Hematopoietic multipotent progenitor cell treated with erythropoietin and hydrocortisone succinate and interleukin-3 and kit ligand, for 17 days (in vitro differentiated cells): ENCODE data around the gene ABLIM2.

ENCODE experiments used
- DNase-seq: peaks from one replicate; pipeline ENCODE4 v3.0.0-alpha.2; 2015; ENCODE audit warnings: low spot score

Gene ABLIM2

DNA sequence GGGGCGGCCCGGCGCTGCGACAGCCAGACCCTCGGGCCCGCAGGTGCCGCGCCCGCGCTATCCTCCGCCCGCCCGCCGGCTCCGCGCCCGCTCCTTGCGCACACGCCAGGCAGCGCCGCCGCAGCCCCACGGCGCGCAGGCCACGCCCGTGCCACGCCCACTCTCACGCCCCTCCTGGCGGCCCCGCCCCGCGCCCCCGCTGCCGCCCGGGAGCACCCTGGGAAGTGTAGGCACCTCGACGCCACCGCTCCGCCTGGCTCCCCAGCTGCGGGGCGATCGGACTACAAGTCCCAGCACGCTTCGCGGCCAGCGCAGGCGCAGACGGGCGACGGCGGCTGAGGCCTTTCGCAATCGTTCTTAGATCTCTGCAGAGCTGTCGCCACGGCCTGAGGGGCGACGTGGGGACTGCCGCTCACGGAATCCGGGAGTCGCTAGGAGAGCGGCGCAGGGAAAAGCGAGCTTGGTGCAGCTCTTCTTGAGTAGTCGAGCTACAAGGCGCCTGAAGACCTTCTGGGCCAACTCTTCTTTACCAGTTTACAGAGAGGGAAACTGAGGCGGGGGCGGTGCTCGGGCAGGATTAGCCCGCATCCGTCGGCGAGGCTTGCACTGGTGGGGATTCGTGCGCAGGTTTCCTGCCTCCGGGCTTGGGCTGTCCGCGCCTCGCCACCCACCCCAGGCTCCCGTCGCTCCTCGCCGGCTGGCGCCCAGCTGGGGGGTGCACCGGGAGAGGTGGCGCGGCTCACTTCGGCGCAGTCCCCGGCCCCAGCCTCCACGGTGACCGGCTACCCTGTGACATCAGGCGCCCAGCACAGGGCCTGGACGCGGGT is at the start of gene ABLIM2:
TSS of gene ABLIM2 (minus strand) at position 104 of the 827 bp plus-strand sequence. CDS start 124 bp downstream, outside the sequence.
- peak; percentile 84 for DNase-seq

DNA sequence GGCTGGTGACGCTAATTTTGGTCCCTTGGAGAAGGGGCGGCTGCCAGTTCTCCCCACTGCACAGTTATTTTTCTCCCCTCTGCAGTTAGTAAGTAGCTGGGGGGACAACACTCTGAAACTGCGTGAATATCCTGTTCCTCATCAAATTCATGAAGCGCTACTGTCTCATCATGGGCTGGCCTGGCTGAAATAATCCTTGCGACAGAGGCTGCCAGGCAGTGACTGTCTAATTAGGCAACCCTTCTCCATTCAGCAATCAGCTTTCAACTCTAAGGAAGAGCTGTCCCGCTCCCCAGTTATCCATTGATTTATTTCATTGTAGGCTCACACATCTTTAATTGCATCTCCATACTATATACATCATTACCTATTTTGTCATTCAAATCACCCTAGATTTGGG is 48.7 kb upstream of the ABLIM2 start:
- no peak for DNase-seq

DNA sequence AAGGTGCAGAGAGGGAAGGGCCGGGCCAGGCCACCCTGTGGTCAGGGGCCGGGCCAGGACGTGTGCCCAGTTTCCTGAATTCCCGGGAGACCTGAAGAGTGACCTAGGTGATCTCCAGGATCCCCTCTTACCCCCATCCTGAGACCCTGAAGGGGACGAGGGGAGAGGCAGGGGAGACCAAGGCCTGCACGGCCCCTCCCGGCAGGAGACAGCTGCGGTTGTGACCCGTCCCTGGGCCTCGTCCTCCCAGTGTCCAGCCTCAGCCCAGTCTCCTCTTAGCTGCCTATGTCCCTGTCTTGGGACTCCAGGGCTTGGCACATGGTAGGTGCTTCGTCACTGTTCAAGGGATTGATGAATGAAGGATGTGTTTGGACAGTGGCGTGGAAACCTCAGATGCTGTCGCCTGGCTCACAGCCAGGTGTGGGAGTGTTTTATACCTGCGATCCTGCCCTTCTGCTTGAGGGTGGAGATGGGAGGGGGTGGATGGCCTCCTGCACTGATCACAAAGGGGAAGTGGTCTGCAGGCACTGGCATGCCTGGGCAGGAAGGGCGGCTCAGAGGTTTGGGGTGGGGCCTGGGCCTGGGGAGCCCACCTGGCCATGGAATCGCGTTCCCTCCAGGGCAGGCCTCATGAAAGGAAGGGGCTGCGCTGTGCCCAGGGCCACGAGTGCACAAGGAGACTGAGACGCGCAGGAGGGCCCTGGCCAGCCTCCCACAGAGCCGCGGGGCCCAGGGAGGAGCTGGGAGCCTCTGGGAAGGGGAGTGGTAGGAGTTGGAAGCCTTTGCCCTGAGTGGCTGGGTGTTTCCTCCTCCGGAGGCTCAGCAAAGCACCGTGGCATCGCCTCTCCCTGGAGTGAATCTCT is 47.4 kb upstream of the ABLIM2 start:
- DNase-seq: no peak

DNA sequence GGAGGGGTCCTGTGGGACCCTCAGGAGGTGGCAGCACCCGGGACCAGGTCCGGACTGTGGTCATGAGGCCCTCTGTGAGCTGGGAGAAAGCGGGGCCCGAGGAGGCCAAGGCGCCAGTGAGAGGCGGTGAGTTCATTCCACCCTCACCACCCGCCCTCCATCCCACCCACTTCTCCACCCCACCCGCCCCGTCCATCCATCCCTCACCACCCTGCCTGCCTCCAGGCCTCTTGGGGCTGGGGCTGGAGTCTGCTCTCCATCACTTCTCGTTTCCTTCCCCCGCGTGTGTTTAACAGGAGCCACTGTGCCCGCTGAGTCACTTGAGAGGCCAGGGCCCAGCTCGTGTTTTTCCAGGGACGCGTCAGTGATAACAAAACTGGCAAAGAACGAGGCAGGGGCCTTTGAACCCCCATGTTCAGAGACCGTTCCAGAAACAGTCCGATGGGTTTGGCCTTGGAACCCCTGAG is 46.7 kb upstream of the ABLIM2 start:
- DNase-seq: no peak

DNA sequence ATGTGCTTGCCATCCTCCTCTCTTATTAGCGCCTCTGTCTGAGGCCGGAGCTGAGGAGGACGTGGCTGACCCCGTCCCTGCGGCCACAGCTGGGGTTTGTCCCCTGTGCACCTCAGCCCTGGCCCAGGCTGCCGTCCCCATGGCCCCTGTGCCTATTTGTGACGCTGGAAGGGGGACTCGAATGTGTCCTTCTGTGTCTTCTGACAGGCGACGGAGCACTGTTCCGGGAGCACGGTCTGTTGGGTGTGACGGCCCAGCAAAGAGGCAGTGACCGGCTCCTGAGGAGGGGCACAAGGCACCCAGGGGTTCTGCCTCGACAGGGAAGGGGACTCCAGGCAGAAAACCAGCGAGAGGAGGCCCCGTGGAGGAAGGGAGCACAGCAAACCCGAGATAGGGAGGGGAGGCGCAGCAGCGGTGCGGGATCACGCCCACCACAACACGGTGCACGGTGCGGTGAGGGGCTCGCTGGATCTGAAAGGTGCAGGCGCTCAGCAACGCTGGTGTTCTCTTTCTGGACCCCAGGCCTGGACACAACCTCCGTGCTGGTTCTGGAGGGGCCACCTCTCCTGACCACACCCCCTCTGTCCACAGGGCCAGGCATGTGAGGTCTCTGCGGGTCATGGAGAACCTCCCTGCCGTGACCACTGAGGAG is 46.1 kb upstream of the ABLIM2 start:
- no peak for DNase-seq

DNA sequence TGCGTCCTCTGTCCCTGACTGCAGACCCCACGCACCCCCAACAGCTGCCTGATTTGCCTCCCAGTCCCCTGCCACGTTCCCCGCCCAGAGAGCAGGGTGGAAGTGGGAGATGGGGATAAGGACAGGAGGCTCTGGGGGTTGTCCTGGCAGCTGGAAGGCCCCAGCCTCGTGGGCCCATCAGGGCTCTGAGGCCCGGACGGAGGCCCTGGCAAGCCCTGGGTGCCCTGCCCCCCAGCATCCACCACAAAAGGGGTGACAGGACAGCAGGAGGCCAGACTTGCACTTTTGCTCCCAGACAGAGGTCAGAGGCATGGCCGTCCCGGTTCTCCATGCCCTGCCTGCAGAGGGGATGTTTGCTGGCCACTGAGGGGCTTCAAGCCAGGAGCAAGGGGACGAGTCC is 45.2 kb upstream of the ABLIM2 start:
- no peak for DNase-seq

DNA sequence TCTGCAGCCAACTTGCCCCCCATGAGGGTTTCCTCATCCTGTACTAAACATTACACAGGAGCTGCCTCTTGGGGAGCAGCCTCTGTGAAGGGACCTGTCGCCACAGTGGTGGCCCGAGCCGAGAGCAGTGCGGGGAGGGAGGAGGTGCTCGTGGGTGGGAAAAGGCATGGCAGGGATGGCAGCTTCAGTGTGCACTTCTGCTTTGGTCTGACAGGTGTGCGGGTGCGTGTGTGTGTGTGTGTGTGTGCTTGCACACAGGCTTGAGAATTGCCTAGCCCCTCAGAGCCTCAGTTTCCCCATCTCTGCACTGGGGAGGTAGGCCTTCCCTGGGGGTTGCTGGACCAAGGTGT is 44.4 kb upstream of the ABLIM2 start:
- DNase-seq: no peak

DNA sequence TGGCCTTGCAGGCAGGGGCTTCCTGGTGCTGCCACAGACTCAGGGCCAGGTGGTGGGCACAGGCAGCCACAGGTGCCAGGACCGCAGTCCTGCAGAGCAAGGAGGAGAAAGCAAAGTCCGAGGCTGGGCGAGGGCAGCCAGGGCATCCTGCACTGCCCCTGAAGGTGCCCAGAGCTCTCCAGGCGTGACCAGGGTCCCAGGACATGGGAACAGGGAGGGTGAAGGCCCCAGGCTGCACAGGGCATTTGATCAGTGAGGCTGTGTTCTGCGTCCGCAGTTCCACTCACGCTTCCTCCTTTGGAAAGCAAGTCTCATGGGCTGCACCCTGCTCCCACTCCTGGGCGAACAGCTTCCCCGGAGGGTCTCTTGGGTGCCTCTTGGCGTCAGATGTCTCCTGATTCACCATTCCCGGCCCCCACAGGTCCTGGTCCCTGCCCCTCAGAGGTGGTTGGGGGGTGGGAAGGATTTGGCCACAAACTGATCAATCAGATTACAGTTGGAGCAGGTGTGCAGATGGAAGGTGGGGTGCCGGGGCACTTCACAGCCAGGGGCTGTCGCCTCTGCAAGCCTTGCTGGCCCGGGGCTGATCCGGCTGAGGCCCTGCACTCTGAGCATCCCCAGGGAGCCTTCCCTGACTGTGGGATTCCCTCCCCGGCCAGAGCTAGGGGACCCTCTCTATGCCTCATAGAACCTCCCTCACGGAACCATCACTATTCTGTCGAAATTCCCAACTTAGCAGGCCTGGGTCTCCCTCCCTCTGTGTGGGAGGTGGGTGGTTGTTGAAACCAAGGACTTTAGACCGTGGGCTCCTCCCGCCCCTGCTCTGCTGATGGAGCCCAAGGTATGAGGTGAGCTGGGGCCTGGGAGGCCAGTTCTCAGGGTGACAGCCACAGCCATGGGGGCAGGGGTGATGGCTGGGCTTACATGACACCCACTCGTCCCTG is 43.8 kb upstream of the ABLIM2 start:
- no peak for DNase-seq

DNA sequence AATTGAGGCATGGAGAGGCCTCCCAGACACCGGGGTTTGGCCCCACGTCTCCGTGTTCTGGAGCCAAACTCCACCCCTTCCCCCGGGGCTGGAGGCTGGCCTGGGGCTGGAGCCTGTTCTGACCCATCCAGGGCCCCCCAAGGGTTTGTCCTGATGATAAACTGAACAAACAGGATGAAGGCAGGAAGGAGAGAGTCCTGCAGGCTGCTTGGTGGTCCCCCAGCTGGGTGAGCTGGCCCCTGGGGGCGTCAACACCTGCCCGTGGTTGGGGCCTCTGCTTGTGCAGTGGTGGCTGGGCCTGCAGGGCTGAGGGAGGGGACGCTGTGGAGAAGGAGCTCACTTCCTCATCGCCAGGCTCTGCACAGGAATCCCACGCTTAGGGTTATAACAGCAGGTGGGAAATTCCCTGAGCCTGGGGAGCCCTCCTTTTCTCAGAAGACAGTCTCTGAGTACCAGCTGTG is 42.7 kb upstream of the ABLIM2 start:
- DNase-seq: no peak

DNA sequence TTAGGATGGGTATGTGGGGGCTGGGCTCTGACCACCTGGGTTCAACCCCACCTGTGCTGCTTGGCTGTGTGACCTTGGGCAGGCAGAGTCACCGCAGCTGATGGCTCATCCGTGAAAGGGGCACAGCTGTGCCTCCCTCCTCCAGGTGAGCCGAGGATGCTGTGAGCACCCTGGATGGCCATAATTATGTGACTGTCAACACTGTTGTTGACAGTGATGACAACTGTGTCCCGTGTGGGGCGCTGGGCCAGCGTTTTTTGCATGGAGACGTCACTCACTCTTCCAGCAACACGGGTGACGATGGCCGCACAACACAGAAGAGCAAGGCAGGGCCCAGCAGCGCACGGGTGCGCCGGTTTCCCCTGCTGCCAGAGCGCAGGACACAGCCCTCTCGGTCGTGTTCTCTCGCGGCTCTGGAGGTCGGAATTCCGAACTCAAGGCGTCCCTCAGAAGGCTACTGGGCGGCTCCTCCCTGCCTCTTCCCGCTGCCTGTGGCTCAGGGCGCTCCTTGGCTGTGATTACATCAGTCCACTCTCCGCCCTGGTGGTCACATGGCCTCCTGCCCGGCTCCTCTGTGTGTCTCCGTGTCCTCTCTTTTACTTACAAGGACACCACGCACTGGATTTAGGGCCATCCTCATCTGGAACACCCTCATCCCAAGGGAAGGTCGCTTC is 41.8 kb upstream of the ABLIM2 start:
- no peak for DNase-seq

DNA sequence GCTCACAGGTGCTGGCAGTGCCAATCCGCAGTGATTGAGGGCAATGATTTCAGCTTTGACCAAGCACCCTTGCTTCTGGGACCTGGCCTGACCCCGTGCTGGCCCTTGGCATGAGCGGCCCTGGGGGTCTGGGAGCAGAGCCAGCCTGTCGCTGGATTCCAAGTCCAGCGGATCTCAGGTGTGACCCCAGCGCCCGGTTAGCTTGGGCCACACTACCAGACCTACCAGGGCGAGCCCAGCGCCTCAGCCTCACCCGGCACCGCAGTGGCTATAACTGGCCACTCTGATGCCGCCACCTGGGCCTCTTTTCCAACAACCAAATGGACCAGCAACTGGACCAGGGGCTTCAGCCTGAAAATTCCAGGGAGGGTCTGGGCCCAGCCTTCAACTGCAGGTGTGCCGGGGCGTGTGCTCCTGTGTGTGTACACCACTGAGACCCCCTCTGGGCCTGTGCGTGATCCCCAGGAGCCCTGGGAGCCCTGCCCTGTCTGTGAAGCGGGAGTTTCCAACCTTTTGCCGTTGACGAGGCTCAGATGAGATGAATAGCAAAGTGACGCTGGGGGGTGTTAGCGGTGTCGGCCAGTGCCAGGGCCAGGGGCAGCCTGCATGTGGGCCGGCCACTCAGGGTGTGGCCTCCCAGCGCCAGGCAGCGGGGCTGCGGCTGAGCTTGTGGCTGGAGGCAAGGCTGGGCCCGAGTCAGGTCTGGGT is 41.1 kb upstream of the ABLIM2 start:
- no peak for DNase-seq

DNA sequence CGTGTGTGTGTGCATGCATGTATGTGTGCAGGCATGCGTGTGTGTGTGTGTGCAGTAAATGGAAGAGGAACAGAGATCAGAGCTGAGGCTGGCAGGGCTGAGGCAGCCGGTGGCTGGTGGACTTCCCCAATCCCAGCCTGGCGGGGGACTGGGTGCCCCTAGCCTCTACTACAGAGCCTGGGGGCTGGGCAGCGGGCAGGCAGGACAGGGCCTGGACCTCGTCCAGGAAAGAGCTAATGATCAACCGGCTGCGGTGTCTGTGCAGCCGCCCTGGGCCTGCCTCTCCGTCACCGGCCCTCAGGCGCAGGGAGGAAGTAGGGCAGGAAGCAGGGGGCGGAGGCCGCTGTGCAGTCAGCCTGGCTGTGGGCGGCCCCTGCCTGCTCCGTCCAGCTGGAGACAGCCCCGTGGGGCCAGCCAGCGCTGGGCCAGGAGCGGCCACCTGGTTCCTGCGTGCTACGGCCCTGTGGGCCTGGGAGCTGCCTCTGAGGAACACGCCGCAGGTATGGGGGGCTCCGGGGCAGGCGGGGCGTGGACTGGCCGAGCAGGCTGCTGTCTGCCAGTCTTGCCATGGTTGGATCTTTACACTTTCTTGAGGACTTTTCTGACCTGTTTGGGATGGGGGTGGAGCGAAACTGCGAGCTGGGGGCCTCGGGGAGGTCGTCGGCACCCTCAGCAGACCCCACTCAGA is 40.4 kb upstream of the ABLIM2 start, which contains the start of gene SH3TC1:
TSS of gene SH3TC1 (plus strand) at position 385 of the 688 bp plus-strand sequence. CDS start 5,905 bp downstream, outside the sequence.
- DNase-seq: no peak

DNA sequence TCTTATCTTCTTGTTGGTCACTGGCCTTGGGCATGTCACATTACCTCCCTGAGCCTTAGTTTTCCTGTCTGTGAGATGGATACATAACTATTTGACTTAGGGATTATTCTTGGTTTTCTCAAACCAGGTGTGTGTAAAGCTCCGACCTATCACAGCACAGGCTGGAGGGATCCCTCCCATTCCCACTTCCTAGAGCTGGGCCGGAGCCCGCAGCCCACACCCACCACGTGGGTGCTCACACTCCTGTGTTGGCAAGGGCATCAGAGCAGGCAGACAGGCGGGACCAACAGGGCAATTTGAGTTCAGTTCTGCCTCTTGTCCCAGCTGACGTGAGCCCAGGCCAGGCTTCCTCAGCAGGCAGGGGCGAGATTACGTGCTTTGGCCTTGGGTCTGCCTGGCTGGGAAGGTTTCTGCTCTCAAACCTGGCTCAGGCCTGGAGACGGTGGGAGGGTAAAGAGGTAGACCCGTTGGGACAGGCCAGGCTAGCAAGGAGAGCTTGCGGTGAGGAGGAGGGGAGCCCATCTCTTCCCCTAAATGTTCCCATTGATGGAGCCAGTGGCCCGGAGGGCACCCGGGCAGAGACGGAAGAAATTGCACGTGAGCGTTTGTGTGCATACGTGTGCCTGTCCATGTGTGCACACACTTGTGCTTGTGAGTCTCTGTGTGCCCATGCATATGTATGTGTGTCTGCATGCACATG is 39.7 kb upstream of the ABLIM2 start:
- DNase-seq: no peak

DNA sequence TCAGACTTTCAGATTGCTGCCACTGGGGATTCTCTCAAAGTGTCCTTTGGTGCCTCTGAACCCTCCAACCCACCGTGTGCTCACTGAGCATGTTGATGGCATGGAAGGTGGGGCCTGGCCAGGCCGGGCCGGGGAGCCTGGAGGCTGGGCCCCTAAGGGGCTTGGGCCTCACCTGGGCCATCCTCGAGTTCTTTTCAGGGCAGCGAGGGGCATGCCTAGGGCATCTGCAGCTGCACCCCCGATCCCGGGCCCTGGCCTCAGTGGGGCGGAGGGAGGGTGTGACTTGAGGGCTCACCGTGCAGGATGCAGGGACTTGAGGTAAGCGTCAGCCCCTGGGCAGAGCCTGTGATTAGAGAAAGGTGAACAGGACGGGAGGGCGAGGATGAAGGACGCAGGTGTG is 38.9 kb upstream of the ABLIM2 start:
- DNase-seq: no peak

DNA sequence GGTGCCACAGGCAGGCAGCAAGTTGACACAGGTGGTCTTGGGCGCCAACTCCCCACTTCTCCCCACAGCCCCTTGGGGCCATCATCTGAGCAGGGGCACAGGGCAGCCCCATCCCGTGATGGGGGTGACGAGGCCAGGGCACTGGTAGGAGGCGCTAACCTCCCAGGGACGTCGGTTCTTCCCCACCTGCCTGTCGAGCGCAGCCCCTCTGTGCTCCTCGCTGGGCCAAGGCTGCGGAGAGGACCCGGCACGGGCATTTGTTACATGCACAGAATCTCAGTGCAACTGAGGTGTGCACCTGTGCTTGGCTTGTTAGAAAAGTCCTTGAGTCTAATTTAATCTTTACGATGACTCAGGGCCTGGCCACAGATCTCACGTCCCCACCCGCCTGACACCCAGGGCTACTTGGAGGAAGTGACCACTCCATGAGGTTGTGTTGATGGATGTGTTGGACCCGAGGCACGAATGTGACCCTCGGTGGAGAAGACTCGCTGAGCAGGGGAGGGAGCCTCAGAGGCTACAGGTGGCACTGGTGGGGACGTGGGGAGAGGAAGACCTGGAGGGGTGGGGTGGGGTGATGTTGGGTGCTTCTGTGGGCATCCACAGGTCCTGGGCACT is 37.3 kb upstream of the ABLIM2 start:
- no peak for DNase-seq

DNA sequence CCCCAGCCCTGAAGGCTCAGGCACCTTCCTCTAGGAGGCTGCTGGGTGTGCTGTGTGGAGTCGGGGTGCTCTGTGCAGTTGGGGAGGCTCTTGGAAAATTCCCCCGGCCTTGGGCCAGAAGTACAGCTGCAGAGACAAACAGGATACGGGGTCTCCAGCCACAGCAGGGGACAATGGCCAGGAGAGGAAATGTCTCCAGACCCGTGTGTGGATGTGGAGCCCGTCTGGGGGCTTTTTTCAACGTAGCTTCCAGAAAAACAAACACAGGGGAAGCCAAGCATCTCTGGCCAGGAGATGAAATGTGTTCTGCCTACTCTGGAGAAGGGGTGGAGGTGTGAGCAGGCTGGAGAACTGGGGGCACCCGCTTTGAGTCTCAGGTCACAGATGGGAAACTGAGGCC is 36.8 kb upstream of the ABLIM2 start:
- no peak for DNase-seq

DNA sequence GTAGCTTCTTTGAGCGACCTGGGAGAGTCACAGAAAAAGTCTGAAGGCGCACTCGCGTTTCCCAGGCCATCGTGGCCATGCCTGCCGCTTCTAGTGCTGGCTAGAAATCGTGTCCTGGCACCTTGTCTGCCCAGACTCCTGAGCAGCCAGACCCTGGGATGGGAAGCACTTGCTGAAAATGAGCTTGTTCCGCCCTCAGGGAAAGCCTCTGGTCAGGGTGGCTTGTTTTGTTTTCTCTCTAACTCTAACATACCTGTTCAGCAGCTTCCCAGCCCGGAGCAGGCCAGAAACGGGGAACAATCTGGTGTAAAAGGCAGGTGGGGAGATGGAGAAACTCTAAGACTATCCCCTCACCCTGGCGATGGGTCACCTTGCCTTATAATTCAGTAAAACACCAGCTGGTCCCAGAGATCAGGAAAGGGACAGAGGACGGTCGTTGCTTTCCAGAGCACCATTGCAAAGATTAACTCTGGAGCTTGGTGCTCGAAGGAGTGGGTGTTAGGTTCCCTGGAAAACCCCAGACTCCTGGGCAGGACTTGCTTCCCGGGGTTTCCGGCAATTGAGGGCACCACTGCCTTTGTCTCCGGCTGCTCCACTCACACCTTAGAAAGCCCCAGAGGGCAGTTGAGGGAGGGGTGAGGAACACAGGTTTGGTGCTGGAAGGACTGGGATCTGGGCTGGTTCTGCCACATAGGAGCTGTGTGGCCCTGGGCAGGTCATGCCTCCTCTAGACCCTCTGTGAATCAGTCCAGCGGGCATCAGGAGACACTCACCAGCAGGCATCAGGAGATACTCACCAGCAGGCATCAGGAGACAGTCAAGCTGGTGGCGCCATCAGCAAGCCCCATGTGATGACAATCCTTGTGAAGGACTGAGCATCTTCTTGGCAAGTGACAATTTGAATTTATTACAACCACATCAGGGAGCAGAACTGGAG is 36.0 kb upstream of the ABLIM2 start:
- DNase-seq: no peak
